Measurements from ENCODE around the gene FARS2. TPM values are rescaled to one million over a fixed set of nuclear protein-coding genes. Genes with fewer than 3 reads are reported as not detected.

Gene FARS2
- total and polyA plus RNA-seq, 7 donors: 10.6 to 17.5 (median 14.4) TPM

GRCh38 chr6:5765141-5765760 lies 503.9 kb downstream of the FARS2 start:
- ATAC-seq (peak; percentile 43 to 72 (median 58)), DNase-seq (peak in 1 of 2 donors; percentile 76)
- intact Hi-C loops (cut with DNase I): loop anchor here in 1 of 2 donors (10.0 kb wide), 1 partner anchor 290 kb away; no protein-coding TSS in a partner anchor
- H3K27ac ChIP-seq: peak overlapping the region; percentile 89
- H3K4me1 ChIP-seq: peaks cover 36% of the 10 kb centered on the region
- TF ChIP-seq CTCF (IDR thresholded peaks at IDR 0.05): no peak
- H3K4me3 ChIP-seq: peak overlapping the region; percentile 35
- no peaks in the 10 kb centered on the region for H3K36me3 ChIP-seq (ENCODE audit: insufficient read depth in 1 of 2, low read depth in 1 of 2)
- H3K9me3 ChIP-seq: peaks cover 7% of the 10 kb centered on the region
- H3K27me3 ChIP-seq (ENCODE audit: insufficient read depth in 3 of 3, low read length in 2 of 3): no peaks in the 10 kb centered on the region
- WGBS, 3 donors: 67 to 82% (median 73%) methylated on average over 17 of the region's 17 CpGs

- peaks cover 7% of the 10 kb centered on the region for H3K9me3 ChIP-seq
- intact Hi-C loops (cut with DNase I): loop anchor here in 1 of 2 donors (10.0 kb wide), 1 partner anchor 291 kb away; no protein-coding TSS in a partner anchor
- no peaks in the 10 kb centered on the region for H3K27me3 ChIP-seq (ENCODE audit: insufficient read depth in 3 of 3, low read length in 2 of 3)
- no peak for DNase-seq
- peaks cover 29% of the 10 kb centered on the region for H3K4me1 ChIP-seq
- 78 to 83% (median 83%) methylated on average over 3 of the region's 3 CpGs for WGBS, 3 donors
- H3K4me3 ChIP-seq: no peak overlapping the region
- peak; percentile 15 for TF ChIP-seq CTCF (IDR thresholded peaks at IDR 0.05)
- no peak overlapping the region for H3K27ac ChIP-seq
- H3K36me3 ChIP-seq (ENCODE audit: insufficient read depth in 1 of 2, low read depth in 1 of 2): no peaks in the 10 kb centered on the region
- ATAC-seq: no peak
Observed at GRCh38 chr6:5766260-5766659, 504.9 kb downstream of the FARS2 start.

GRCh38 chr6:5767471-5767870 lies 506.2 kb downstream of the FARS2 start:
- DNase-seq (no peak), ATAC-seq (no peak)
- WGBS, 3 donors: 98 to 100% (median 98%) methylated on average over 2 of the region's 2 CpGs
- no peak overlapping the region for H3K4me3 ChIP-seq
- TF ChIP-seq CTCF (IDR thresholded peaks at IDR 0.05): no peak
- no peaks in the 10 kb centered on the region for H3K36me3 ChIP-seq (ENCODE audit: insufficient read depth in 1 of 2, low read depth in 1 of 2)
- H3K4me1 ChIP-seq: peaks cover 20% of the 10 kb centered on the region
- intact Hi-C loops (cut with DNase I): loop anchor here in 1 of 2 donors (10.0 kb wide), 1 partner anchor 293 kb away; no protein-coding TSS in a partner anchor
- H3K27ac ChIP-seq: no peak overlapping the region
- H3K27me3 ChIP-seq (ENCODE audit: insufficient read depth in 3 of 3, low read length in 2 of 3): no peaks in the 10 kb centered on the region
- H3K9me3 ChIP-seq: peaks cover 7% of the 10 kb centered on the region

- DNase-seq (no peak), ATAC-seq (no peak)
- no peak for TF ChIP-seq CTCF (IDR thresholded peaks at IDR 0.05)
- Histone ChIP-seq H3K27ac (no peak overlapping the region), H3K4me1 (no peaks in the 10 kb centered on the region), H3K27me3 (ENCODE audit: insufficient read depth in 3 of 3, low read length in 2 of 3) (no peaks in the 10 kb centered on the region), H3K36me3 (ENCODE audit: insufficient read depth in 1 of 2, low read depth in 1 of 2) (no peaks in the 10 kb centered on the region), H3K9me3 (peaks cover 7% of the 10 kb centered on the region), H3K4me3 (no peak overlapping the region)
- intact Hi-C loops (cut with DNase I): no loop called here
- WGBS, 3 donors: 95 to 97% (median 96%) methylated on average over 7 of the region's 7 CpGs
Observed at GRCh38 chr6:5771211-5771610, 509.9 kb downstream of the FARS2 start.
